Neural cell (in vitro differentiated cells): ENCODE data around the gene ZNF554. TPM values are rescaled to one million over a fixed set of nuclear protein-coding genes. Genes with fewer than 3 reads are reported as not detected.

ENCODE experiments used
- H2AFZ ChIP-seq: fragments of 200-600, 300-800 bp; sonication (generic), shearing (Covaris generic); 2 replicates; pipeline ENCODE4 v1.6.0; 2014; ENCODE audit warnings: low read depth, mild to moderate bottlenecking, antibody characterized with exemption, low read length, moderate library complexity
- H3F3A ChIP-seq: fragments of 200-600 bp; shearing (Covaris generic); 2 replicates; pipeline ENCODE4 v1.6.1; 2016; ENCODE audit warnings: mild to moderate bottlenecking, moderate library complexity, mixed read lengths, antibody characterized with exemption, low read length; ENCODE audit not compliant: insufficient read depth, poor library complexity, severe bottlenecking
- H3K27ac ChIP-seq: fragments of 200-600, 300-800 bp; sonication (generic), shearing (Covaris generic); 2 replicates; pipeline ENCODE4 v1.5.1; 2014; ENCODE audit warnings: mild to moderate bottlenecking, low read length, moderate library complexity
- H3K27me3 ChIP-seq: fragments of 300-800, 200-600 bp; sonication (generic), shearing (Covaris generic); 2 replicates; pipeline ENCODE4 v1.6.0; 2014; ENCODE audit warnings: mild to moderate bottlenecking, low read depth, low read length, moderate library complexity; ENCODE audit not compliant: insufficient read depth
- H3K36me3 ChIP-seq: fragments of 300-800, 200-600 bp; sonication (generic), shearing (Covaris generic); 2 replicates; pipeline ENCODE4 v1.5.1; 2014; ENCODE audit warnings: mild to moderate bottlenecking, antibody characterized with exemption, low read length, moderate library complexity; ENCODE audit not compliant: insufficient read depth
- H3K4me2 ChIP-seq: fragments of 300-800, 200-600 bp; sonication (generic), shearing (Covaris generic); 2 replicates; pipeline ENCODE4 v1.6.0; 2014; ENCODE audit warnings: mild to moderate bottlenecking, low read length
- H3K4me3 ChIP-seq: fragments of 300-800, 200-600 bp; sonication (generic), shearing (Covaris generic); 2 replicates; pipeline ENCODE4 v1.5.1; 2014; ENCODE audit warnings: mild to moderate bottlenecking, low read length, moderate library complexity
- H3K79me2 ChIP-seq: fragments of 200-600 bp; shearing (Covaris generic); replicated peaks from 2 replicates; pipeline ENCODE4 v1.6.0; 2014; ENCODE audit warnings: mild to moderate bottlenecking, low read length, moderate library complexity; ENCODE audit not compliant: insufficient read depth
- H3K9ac ChIP-seq: fragments of 300-800, 200-600 bp; sonication (generic), shearing (Covaris generic); 2 replicates; pipeline ENCODE4 v1.6.1; 2016; ENCODE audit warnings: mild to moderate bottlenecking, low read length, mixed read lengths
- H3K9me2 ChIP-seq: fragments of 200-600 bp; shearing (Covaris generic); 2 replicates; pipeline ENCODE4 v1.6.1; 2016; ENCODE audit warnings: mild to moderate bottlenecking, low read length, mixed read lengths; ENCODE audit not compliant: insufficient read depth
- H3K9me3 ChIP-seq: fragments of 200-600, 300-800 bp; sonication (generic), shearing (Covaris generic); 2 replicates; pipeline ENCODE4 v1.6.1; 2016; ENCODE audit warnings: mild to moderate bottlenecking, mixed run types, low read length, moderate library complexity, mixed read lengths
- H4K20me1 ChIP-seq: fragments of 200-600 bp; shearing (Covaris generic); 2 replicates; pipeline ENCODE4 v1.6.1; 2016; ENCODE audit warnings: mild to moderate bottlenecking, mixed run types; ENCODE audit not compliant: insufficient read depth
- EP300 ChIP-seq: fragments of 450-650 bp; conservative IDR thresholded peaks from 2 replicates; pipeline ENCODE4 v1.6.1; 2014; ENCODE audit warnings: antibody characterized with exemption, mild to moderate bottlenecking, moderate library complexity; ENCODE audit not compliant: poor library complexity, severe bottlenecking
- EZH2 ChIP-seq: fragments of 200-600, 300-800 bp; shearing (Covaris generic), sonication (generic); IDR thresholded peaks from 2 replicates; pipeline ENCODE4 v1.6.1; 2014; ENCODE audit warnings: antibody characterized with exemption, low read length, borderline replicate concordance, mild to moderate bottlenecking; ENCODE audit not compliant: insufficient read depth, poor library complexity, severe bottlenecking
- MXI1 ChIP-seq: fragments of 450-650 bp; conservative IDR thresholded peaks from 2 replicates; pipeline ENCODE4 v1.6.1; 2014; ENCODE audit warnings: antibody characterized with exemption, mild to moderate bottlenecking; ENCODE audit not compliant: poor library complexity, severe bottlenecking
- POLR2AphosphoS5 ChIP-seq: IDR thresholded peaks from 2 replicates; pipeline ENCODE4 v1.6.1; 2012
- RAD21 ChIP-seq: fragments of 450-650 bp; conservative IDR thresholded peaks from 2 replicates; pipeline ENCODE4 v1.6.1; 2014; ENCODE audit warnings: antibody characterized with exemption, mild to moderate bottlenecking, moderate library complexity
- SMC3 ChIP-seq: fragments of 450-650 bp; conservative IDR thresholded peaks from 2 replicates; pipeline ENCODE4 v1.6.1; 2014; ENCODE audit warnings: antibody characterized with exemption, mild to moderate bottlenecking, moderate library complexity; ENCODE audit not compliant: poor library complexity
- TAF1 ChIP-seq: IDR thresholded peaks from 2 replicates; pipeline ENCODE4 v1.6.1; 2012; ENCODE audit warnings: low read depth
- polyA plus RNA-seq: library from polyadenylated mRNA; depleted of rRNA; stranded (reverse); fragments of >200 nt; gene quantifications from 2 replicates; pipeline ENCODE4 v1.2.3, GENCODE V29; 2014
- TF ChIP-seq, protein P1 (sequence below): IDR thresholded peaks from 2 replicates; pipeline ENCODE4 v1.6.1; 2012; ENCODE audit warnings: borderline replicate concordance
- TF ChIP-seq, protein P2 (sequence below): fragments of 450-650 bp; IDR thresholded peaks from 2 replicates; pipeline ENCODE4 v1.5.1; 2014; ENCODE audit warnings: antibody characterized with exemption, mild to moderate bottlenecking, moderate library complexity; ENCODE audit not compliant: poor library complexity, severe bottlenecking

The ZNF554 gene
- polyA plus RNA-seq, 1 donor from 2014 or later, result 22.5 TPM

DNA sequence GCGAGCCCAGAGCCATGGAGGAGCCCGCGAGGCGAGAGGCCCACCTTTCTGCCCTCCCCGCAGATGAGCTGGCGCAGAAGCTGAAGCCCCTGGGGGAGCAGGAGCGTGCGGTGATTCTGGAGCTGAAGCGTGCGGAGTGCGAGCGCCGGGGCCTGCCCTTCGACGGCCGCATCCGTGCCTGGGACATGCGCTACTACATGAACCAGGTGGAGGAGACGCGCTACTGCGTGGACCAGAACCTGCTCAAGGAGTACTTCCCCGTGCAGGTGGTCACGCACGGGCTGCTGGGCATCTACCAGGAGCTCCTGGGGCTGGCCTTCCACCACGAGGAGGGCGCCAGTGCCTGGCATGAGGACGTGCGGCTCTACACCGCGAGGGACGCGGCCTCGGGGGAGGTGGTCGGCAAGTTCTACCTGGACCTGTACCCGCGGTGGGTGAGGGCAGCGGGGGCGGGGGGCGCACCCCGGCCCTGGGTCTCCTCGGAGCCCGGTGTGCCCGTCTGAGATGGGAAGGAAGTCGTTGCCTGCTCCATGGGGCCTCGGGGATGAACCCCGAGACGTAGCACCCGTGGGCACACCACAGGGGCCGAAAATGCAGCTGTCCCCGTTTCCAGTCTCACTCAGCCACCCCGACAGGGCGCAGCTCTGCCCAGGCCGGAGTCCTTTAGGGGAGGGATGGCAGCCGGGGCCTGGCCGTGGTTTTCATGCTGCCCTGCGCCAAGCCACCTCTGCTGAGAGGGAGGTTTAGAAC, 12.1 kb upstream of the ZNF554 start:
- H3F3A ChIP-seq, result no peaks in the 10 kb centered on the region
- no peak overlapping the region for H3K9ac ChIP-seq
- H3K4me2 ChIP-seq, result no peak overlapping the region
- no peak overlapping the region for H3K4me3 ChIP-seq
- no peaks in the 10 kb centered on the region for H4K20me1 ChIP-seq
- H3K9me3 ChIP-seq, result no peaks in the 10 kb centered on the region
- no peak overlapping the region for H3K27ac ChIP-seq
- TF ChIP-seq SMC3 (no peak), POLR2AphosphoS5 (no peak), EZH2 (no peak), EP300 (no peak), RAD21 (no peak), TAF1 (no peak), MXI1 (no peak)
- TF ChIP-seq, protein P1, sequence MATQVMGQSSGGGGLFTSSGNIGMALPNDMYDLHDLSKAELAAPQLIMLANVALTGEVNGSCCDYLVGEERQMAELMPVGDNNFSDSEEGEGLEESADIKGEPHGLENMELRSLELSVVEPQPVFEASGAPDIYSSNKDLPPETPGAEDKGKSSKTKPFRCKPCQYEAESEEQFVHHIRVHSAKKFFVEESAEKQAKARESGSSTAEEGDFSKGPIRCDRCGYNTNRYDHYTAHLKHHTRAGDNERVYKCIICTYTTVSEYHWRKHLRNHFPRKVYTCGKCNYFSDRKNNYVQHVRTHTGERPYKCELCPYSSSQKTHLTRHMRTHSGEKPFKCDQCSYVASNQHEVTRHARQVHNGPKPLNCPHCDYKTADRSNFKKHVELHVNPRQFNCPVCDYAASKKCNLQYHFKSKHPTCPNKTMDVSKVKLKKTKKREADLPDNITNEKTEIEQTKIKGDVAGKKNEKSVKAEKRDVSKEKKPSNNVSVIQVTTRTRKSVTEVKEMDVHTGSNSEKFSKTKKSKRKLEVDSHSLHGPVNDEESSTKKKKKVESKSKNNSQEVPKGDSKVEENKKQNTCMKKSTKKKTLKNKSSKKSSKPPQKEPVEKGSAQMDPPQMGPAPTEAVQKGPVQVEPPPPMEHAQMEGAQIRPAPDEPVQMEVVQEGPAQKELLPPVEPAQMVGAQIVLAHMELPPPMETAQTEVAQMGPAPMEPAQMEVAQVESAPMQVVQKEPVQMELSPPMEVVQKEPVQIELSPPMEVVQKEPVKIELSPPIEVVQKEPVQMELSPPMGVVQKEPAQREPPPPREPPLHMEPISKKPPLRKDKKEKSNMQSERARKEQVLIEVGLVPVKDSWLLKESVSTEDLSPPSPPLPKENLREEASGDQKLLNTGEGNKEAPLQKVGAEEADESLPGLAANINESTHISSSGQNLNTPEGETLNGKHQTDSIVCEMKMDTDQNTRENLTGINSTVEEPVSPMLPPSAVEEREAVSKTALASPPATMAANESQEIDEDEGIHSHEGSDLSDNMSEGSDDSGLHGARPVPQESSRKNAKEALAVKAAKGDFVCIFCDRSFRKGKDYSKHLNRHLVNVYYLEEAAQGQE, result no peak
- TF ChIP-seq, protein P2, sequence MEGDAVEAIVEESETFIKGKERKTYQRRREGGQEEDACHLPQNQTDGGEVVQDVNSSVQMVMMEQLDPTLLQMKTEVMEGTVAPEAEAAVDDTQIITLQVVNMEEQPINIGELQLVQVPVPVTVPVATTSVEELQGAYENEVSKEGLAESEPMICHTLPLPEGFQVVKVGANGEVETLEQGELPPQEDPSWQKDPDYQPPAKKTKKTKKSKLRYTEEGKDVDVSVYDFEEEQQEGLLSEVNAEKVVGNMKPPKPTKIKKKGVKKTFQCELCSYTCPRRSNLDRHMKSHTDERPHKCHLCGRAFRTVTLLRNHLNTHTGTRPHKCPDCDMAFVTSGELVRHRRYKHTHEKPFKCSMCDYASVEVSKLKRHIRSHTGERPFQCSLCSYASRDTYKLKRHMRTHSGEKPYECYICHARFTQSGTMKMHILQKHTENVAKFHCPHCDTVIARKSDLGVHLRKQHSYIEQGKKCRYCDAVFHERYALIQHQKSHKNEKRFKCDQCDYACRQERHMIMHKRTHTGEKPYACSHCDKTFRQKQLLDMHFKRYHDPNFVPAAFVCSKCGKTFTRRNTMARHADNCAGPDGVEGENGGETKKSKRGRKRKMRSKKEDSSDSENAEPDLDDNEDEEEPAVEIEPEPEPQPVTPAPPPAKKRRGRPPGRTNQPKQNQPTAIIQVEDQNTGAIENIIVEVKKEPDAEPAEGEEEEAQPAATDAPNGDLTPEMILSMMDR, result no peak
- no peaks in the 10 kb centered on the region for H3K27me3 ChIP-seq
- H3K36me3 ChIP-seq, result no peaks in the 10 kb centered on the region
- H3K9me2 ChIP-seq, result no peaks in the 10 kb centered on the region
- no peak overlapping the region for H2AFZ ChIP-seq
- H3K79me2 ChIP-seq, result no peaks in the 10 kb centered on the region

DNA sequence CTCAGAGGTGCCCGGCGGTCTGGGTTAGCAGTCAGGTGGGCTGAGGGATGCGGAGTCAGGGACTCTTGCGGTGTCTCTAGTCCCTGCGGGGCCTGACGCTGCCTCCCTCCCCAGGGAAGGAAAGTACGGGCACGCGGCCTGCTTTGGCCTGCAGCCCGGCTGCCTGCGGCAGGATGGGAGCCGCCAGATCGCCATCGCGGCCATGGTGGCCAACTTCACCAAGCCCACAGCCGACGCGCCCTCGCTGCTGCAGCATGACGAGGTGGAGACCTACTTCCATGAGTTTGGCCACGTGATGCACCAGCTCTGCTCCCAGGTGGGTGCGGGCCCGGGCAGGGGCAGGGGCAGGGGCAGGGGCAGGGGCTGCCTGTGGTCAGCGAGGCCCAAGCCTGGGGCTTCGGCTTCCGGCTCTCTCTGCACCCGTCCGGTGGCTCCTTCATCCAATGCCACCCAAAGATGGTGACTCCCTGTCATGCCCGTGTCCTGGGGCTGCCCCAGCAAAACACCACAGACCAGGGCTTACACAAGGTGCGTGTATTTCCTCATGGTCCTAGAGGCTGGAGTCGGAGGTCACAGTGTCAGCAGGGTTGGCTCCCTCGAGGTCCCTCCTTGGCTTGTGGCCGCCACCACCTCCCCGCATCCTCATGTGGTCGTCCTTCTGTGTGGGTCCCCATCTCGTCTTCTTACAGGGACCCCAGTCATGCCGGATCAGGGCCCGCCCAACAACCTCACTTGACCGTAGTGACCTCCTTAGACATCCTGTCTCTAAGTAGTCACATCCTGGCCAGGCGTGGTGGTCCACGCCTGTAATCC, 11.3 kb upstream of the ZNF554 start:
- Histone ChIP-seq H3K9me2 (no peaks in the 10 kb centered on the region), H3K4me2 (no peak overlapping the region), H3K9ac (no peak overlapping the region), H3K27me3 (no peaks in the 10 kb centered on the region), H3K9me3 (no peaks in the 10 kb centered on the region), H3K4me3 (no peak overlapping the region), H2AFZ (no peak overlapping the region), H4K20me1 (no peaks in the 10 kb centered on the region), H3K36me3 (no peaks in the 10 kb centered on the region), H3K27ac (no peak overlapping the region), H3F3A (no peaks in the 10 kb centered on the region), H3K79me2 (no peaks in the 10 kb centered on the region)
- TF ChIP-seq POLR2AphosphoS5 (no peak), EP300 (no peak), EZH2 (no peak)
